Cardiac atrium fibroblast (primary cell): Measurements from ENCODE around the gene RNF34. TPM values are rescaled to one million over a fixed set of nuclear protein-coding genes. Genes with fewer than 3 reads are reported as not detected.

Experiments
- total RNA-seq: library from RNA; depleted of rRNA; stranded (reverse); fragments of >200 nt; gene quantifications from 2 replicates; pipeline ENCODE4 v1.2.3, GENCODE V29; 2015

Gene RNF34
- 26.5 and 28.4 TPM in 2 replicates for total RNA-seq

GRCh38 chr12:121399391-121400331, at the start of gene RNF34:
Gene RNF34, plus strand, starts transcription at chr12:121400118. Its CDS starts 95 bp downstream, at chr12:121400213.

GRCh38 chr12:121351820-121352681, 47.9 kb upstream of the RNF34 start, which contains the start of gene ANAPC5:
Gene ANAPC5, minus strand, starts transcription at chr12:121352411. Its CDS starts 71 bp downstream, at chr12:121352340.

Other genes with a start within 250 kb of the RNF34 start
- 16.2 and 40.4 TPM in 2 replicates for gene P2RX4, start 190.0 kb upstream of the RNF34 start, total RNA-seq
- 21.8 and 26.1 TPM in 2 replicates for gene CAMKK2, start 103.4 kb upstream of the RNF34 start, total RNA-seq
- 103 and 116 TPM in 2 replicates for gene ANAPC5, start 47.7 kb upstream of the RNF34 start, total RNA-seq
- gene KDM2B, start 180.9 kb downstream of the RNF34 start, total RNA-seq, result 19.0 and 27.1 TPM in 2 replicates
- 5.0 and 9.2 TPM in 2 replicates for gene ORAI1, start 226.4 kb downstream of the RNF34 start, total RNA-seq